ENCODE data around the gene EDIL3.

The EDIL3 gene

GRCh38 chr5:83946516-83946915 is 438.2 kb downstream of the EDIL3 start:
- no peaks in the 10 kb centered on the region for H4K20me1 ChIP-seq (ENCODE audit: insufficient read depth, low read length)
- H3K9me3 ChIP-seq (ENCODE audit: insufficient read depth, low read length), result no peaks in the 10 kb centered on the region
- 0 out of 2 replicates have a peak, but pooled peaks cover 4% of the 10 kb centered on the region for H3K4me1 ChIP-seq (ENCODE audit: low read length)
- no peaks in the 10 kb centered on the region for H3K36me3 ChIP-seq (replicated peaks; ENCODE audit: low read depth, low read length)
- no peak overlapping the region for H3K9ac ChIP-seq (ENCODE audit: low read length)
- H3K27me3 ChIP-seq (ENCODE audit: low read depth, low read length), result no peaks in the 10 kb centered on the region
- no peak overlapping the region for H3K4me2 ChIP-seq (ENCODE audit: low read length)
- TF ChIP-seq EZH2phosphoT487 (IDR thresholded peaks at IDR 0.05; ENCODE audit: low read depth) (no peak), CTCF (IDR thresholded peaks at IDR 0.05; ENCODE audit: low read depth, low read length) (no peak)
- H3K27ac ChIP-seq (ENCODE audit: low read length), result no peak overlapping the region
- no peaks in the 10 kb centered on the region for H3K79me2 ChIP-seq (ENCODE audit: low read length)
- no peak overlapping the region for H2AFZ ChIP-seq (ENCODE audit: low read depth, low read length)
- H3K4me3 ChIP-seq (ENCODE audit: low read length), result no peak overlapping the region

- Histone ChIP-seq H3K4me2 (ENCODE audit: low read length) (no peak overlapping the region), H3K4me1 (ENCODE audit: low read length) (0 out of 2 replicates have a peak, but pooled peaks cover 4% of the 10 kb centered on the region), H3K27me3 (ENCODE audit: low read depth, low read length) (no peaks in the 10 kb centered on the region), H3K36me3 (replicated peaks; ENCODE audit: low read depth, low read length) (no peaks in the 10 kb centered on the region), H3K9ac (ENCODE audit: low read length) (no peak overlapping the region), H3K27ac (ENCODE audit: low read length) (no peak overlapping the region), H3K4me3 (ENCODE audit: low read length) (no peak overlapping the region), H4K20me1 (ENCODE audit: insufficient read depth, low read length) (no peaks in the 10 kb centered on the region), H3K9me3 (ENCODE audit: insufficient read depth, low read length) (no peaks in the 10 kb centered on the region), H2AFZ (ENCODE audit: low read depth, low read length) (no peak overlapping the region), H3K79me2 (ENCODE audit: low read length) (no peaks in the 10 kb centered on the region)
- TF ChIP-seq CTCF (IDR thresholded peaks at IDR 0.05; ENCODE audit: low read depth, low read length), result no peak
- no peak for TF ChIP-seq EZH2phosphoT487 (IDR thresholded peaks at IDR 0.05; ENCODE audit: low read depth)
Observed at GRCh38 chr5:83942155-83942554, 442.5 kb downstream of the EDIL3 start.

- Histone ChIP-seq H2AFZ (ENCODE audit: low read depth, low read length) (no peak overlapping the region), H3K9me3 (ENCODE audit: insufficient read depth, low read length) (no peaks in the 10 kb centered on the region), H3K9ac (ENCODE audit: low read length) (no peak overlapping the region), H3K79me2 (ENCODE audit: low read length) (no peaks in the 10 kb centered on the region), H3K4me3 (ENCODE audit: low read length) (no peak overlapping the region), H3K27me3 (ENCODE audit: low read depth, low read length) (no peaks in the 10 kb centered on the region), H3K27ac (ENCODE audit: low read length) (no peak overlapping the region), H3K4me2 (ENCODE audit: low read length) (no peak overlapping the region), H3K4me1 (ENCODE audit: low read length) (no peaks in the 10 kb centered on the region), H4K20me1 (ENCODE audit: insufficient read depth, low read length) (no peaks in the 10 kb centered on the region), H3K36me3 (replicated peaks; ENCODE audit: low read depth, low read length) (no peaks in the 10 kb centered on the region)
- no peak for TF ChIP-seq EZH2phosphoT487 (IDR thresholded peaks at IDR 0.05; ENCODE audit: low read depth)
Observed at GRCh38 chr5:83937837-83938236, 446.8 kb downstream of the EDIL3 start.

GRCh38 chr5:83931969-83932368 is 452.7 kb downstream of the EDIL3 start:
- Histone ChIP-seq H3K27me3 (ENCODE audit: low read depth, low read length) (no peaks in the 10 kb centered on the region), H3K36me3 (replicated peaks; ENCODE audit: low read depth, low read length) (no peaks in the 10 kb centered on the region), H3K9ac (ENCODE audit: low read length) (no peak overlapping the region), H2AFZ (ENCODE audit: low read depth, low read length) (no peak overlapping the region), H3K4me2 (ENCODE audit: low read length) (no peak overlapping the region), H4K20me1 (ENCODE audit: insufficient read depth, low read length) (no peaks in the 10 kb centered on the region), H3K9me3 (ENCODE audit: insufficient read depth, low read length) (no peaks in the 10 kb centered on the region), H3K27ac (ENCODE audit: low read length) (no peak overlapping the region), H3K4me3 (ENCODE audit: low read length) (no peak overlapping the region), H3K79me2 (ENCODE audit: low read length) (no peaks in the 10 kb centered on the region), H3K4me1 (ENCODE audit: low read length) (no peaks in the 10 kb centered on the region)
- no peak for TF ChIP-seq CTCF (IDR thresholded peaks at IDR 0.05; ENCODE audit: low read depth, low read length)
- TF ChIP-seq EZH2phosphoT487 (IDR thresholded peaks at IDR 0.05; ENCODE audit: low read depth), result no peak
